LNCaP clone FGC (cell line): ENCODE results near the gene SF1.

Source experiments
- DNase-seq: peaks from one replicate; pipeline ENCODE4 v3.0.0-alpha.2; 2011; ENCODE audit warnings: low read depth
- H3K4me3 ChIP-seq: 2 replicates; pipeline ENCODE4 v1.5.1; 2011; ENCODE audit warnings: mild to moderate bottlenecking, low read depth, low read length, control low read depth
- CTCF ChIP-seq: IDR thresholded peaks from 2 replicates; pipeline ENCODE4 v1.5.1; 2012; ENCODE audit warnings: mild to moderate bottlenecking; ENCODE audit not compliant: control insufficient read depth, insufficient read depth; ENCODE audit errors: extremely low read depth

The SF1 gene

GRCh38 chr11:64734811-64735724 is 43.3 kb downstream of the SF1 start:
- no peak overlapping the region for H3K4me3 ChIP-seq
- DNase-seq, result no peak
- TF ChIP-seq CTCF, result no peak

GRCh38 chr11:64731601-64732000 is 46.7 kb downstream of the SF1 start:
- TF ChIP-seq CTCF, result no peak
- DNase-seq, result no peak
- no peak overlapping the region for H3K4me3 ChIP-seq

GRCh38 chr11:64729851-64730382 is 48.4 kb downstream of the SF1 start:
- no peak overlapping the region for H3K4me3 ChIP-seq
- no peak for TF ChIP-seq CTCF
- DNase-seq, result no peak

GRCh38 chr11:64728757-64729365 is 49.5 kb downstream of the SF1 start:
- H3K4me3 ChIP-seq, result no peak overlapping the region
- DNase-seq, result no peak
- no peak for TF ChIP-seq CTCF

GRCh38 chr11:64726867-64727530 is 51.3 kb downstream of the SF1 start:
- no peak overlapping the region for H3K4me3 ChIP-seq
- no peak for DNase-seq

More at GRCh38 chr11:64726867-64727530, 51.3 kb downstream of the SF1 start:
- TF ChIP-seq CTCF, result no peak
